ENCODE measurements around the gene CEP112. TPM values are rescaled to one million over a fixed set of nuclear protein-coding genes. Genes with fewer than 3 reads are reported as not detected.

Gene CEP112
- total and polyA plus RNA-seq, 4 donors: 5.9 to 32.9 (median 18.8) TPM

GRCh38 chr17:66235377-66235994 is 43.6 kb upstream of the CEP112 start:
- WGBS, 2 donors: 93 to 97% methylated on average over 3 of the region's 3 CpGs
- DNase-seq: no peak
- Histone ChIP-seq H3K27me3 (ENCODE audit: control insufficient read depth in 3 of 3, insufficient read depth in 3 of 3, low read length in 2 of 3) (no peaks in the 10 kb centered on the region), H3K4me3 (no peak overlapping the region), H3K9ac (ENCODE audit: insufficient read depth in 1 of 2, low read length in 2 of 2) (no peak overlapping the region), H3K9me3 (ENCODE audit: control insufficient read depth in 4 of 4, insufficient read depth in 3 of 4, low read length in 3 of 4) (no peaks in the 10 kb centered on the region), H3K4me1 (ENCODE audit: control insufficient read depth in 5 of 5, insufficient read depth in 5 of 5, low read length in 5 of 5) (peaks cover 0 to 7% (median 2%) of the 10 kb centered on the region in 5 donors), H3K27ac (ENCODE audit: low read depth in 1 of 2, low read length in 1 of 2) (no peak overlapping the region), H3K36me3 (ENCODE audit: control insufficient read depth in 4 of 4, insufficient read depth in 4 of 4, low read length in 4 of 4) (no peaks in the 10 kb centered on the region)
- TF ChIP-seq CTCF (IDR thresholded peaks at IDR 0.05; ENCODE audit: control extremely low read depth, extremely low read depth): no peak
- ATAC-seq (ENCODE audit: insufficient read depth, low FRiP score): no peak

- H3K4me3 ChIP-seq: no peak overlapping the region
- H3K4me1 ChIP-seq (ENCODE audit: control insufficient read depth in 5 of 5, insufficient read depth in 5 of 5, low read length in 5 of 5): peaks cover 0 to 8% (median 6%) of the 10 kb centered on the region in 5 donors
- no peaks in the 10 kb centered on the region for H3K9me3 ChIP-seq (ENCODE audit: control insufficient read depth in 4 of 4, insufficient read depth in 3 of 4, low read length in 3 of 4)
- 94% methylated on average over 3 of the region's 3 CpGs for WGBS, 2 donors
- H3K9ac ChIP-seq (ENCODE audit: insufficient read depth in 1 of 2, low read length in 2 of 2): no peak overlapping the region
- no peaks in the 10 kb centered on the region for H3K36me3 ChIP-seq (ENCODE audit: control insufficient read depth in 4 of 4, insufficient read depth in 4 of 4, low read length in 4 of 4)
- no peak overlapping the region for H3K27ac ChIP-seq (ENCODE audit: low read depth in 1 of 2, low read length in 1 of 2)
- no peak for DNase-seq
- H3K27me3 ChIP-seq (ENCODE audit: control insufficient read depth in 3 of 3, insufficient read depth in 3 of 3, low read length in 2 of 3): no peaks in the 10 kb centered on the region
- no peak for ATAC-seq (ENCODE audit: insufficient read depth, low FRiP score)
- no peak for TF ChIP-seq CTCF (IDR thresholded peaks at IDR 0.05; ENCODE audit: control extremely low read depth, extremely low read depth)
Measured at GRCh38 chr17:66234611-66235010, 42.7 kb upstream of the CEP112 start.

GRCh38 chr17:66233023-66233753 is 41.3 kb upstream of the CEP112 start:
- Histone ChIP-seq H3K9me3 (ENCODE audit: control insufficient read depth in 4 of 4, insufficient read depth in 3 of 4, low read length in 3 of 4) (no peaks in the 10 kb centered on the region), H3K27ac (ENCODE audit: low read depth in 1 of 2, low read length in 1 of 2) (no peak overlapping the region), H3K36me3 (ENCODE audit: control insufficient read depth in 4 of 4, insufficient read depth in 4 of 4, low read length in 4 of 4) (no peaks in the 10 kb centered on the region), H3K9ac (ENCODE audit: insufficient read depth in 1 of 2, low read length in 2 of 2) (no peak overlapping the region), H3K4me1 (ENCODE audit: control insufficient read depth in 5 of 5, insufficient read depth in 5 of 5, low read length in 5 of 5) (peaks cover 0 to 12% (median 6%) of the 10 kb centered on the region in 5 donors), H3K4me3 (no peak overlapping the region), H3K27me3 (ENCODE audit: control insufficient read depth in 3 of 3, insufficient read depth in 3 of 3, low read length in 2 of 3) (no peaks in the 10 kb centered on the region)
- no peak for ATAC-seq (ENCODE audit: insufficient read depth, low FRiP score)
- DNase-seq: no peak
- no peak for TF ChIP-seq CTCF (IDR thresholded peaks at IDR 0.05; ENCODE audit: control extremely low read depth, extremely low read depth)
- WGBS, 2 donors: 72 to 79% methylated on average over 8 of the region's 8 CpGs

Data from lung (tissue), 12 donors.